ENCODE results near the gene SHANK2.

Gene SHANK2

GRCh38 chr11:71255323-71255722, 2.9 kb upstream of the SHANK2 start:
- Histone ChIP-seq H3K79me2 (ENCODE audit: insufficient read depth, low read length) (no peaks in the 10 kb centered on the region), H4K20me1 (ENCODE audit: insufficient read depth, low read length, poor library complexity, severe bottlenecking) (no peaks in the 10 kb centered on the region), H3F3A (ENCODE audit: low read depth) (no peaks in the 10 kb centered on the region), H3K27me3 (ENCODE audit: insufficient read depth, low read length, poor library complexity, severe bottlenecking) (no peaks in the 10 kb centered on the region), H3K4me2 (ENCODE audit: low read depth, low read length, poor library complexity, severe bottlenecking) (no peak overlapping the region), H3K9me3 (ENCODE audit: insufficient read depth, low read depth, low read length) (peaks cover 17% of the 10 kb centered on the region), H3K36me3 (ENCODE audit: insufficient read depth, low read length) (no peaks in the 10 kb centered on the region), H2AFZ (ENCODE audit: low read length) (no peak overlapping the region), H3K4me1 (ENCODE audit: insufficient read depth, low read length, poor library complexity, severe bottlenecking) (no peaks in the 10 kb centered on the region), H3K9me2 (replicated peaks; ENCODE audit: low read depth, low read length) (no peaks in the 10 kb centered on the region), H3K9ac (ENCODE audit: low read depth, low read length, poor library complexity, severe bottlenecking) (no peak overlapping the region), H3K4me3 (ENCODE audit: low read length, poor library complexity, severe bottlenecking) (no peak overlapping the region)
- TF ChIP-seq EZH2phosphoT487 (IDR thresholded peaks at IDR 0.05; ENCODE audit: borderline replicate concordance) (no peak), CTCF (conservative IDR thresholded peaks at IDR 0.05; ENCODE audit: low read length) (no peak)

- Histone ChIP-seq H3K9me3 (ENCODE audit: insufficient read depth, low read depth, low read length) (peaks cover 11% of the 10 kb centered on the region), H3F3A (ENCODE audit: low read depth) (no peaks in the 10 kb centered on the region), H3K9me2 (replicated peaks; ENCODE audit: low read depth, low read length) (no peaks in the 10 kb centered on the region), H4K20me1 (ENCODE audit: insufficient read depth, low read length, poor library complexity, severe bottlenecking) (no peaks in the 10 kb centered on the region), H3K9ac (ENCODE audit: low read depth, low read length, poor library complexity, severe bottlenecking) (no peak overlapping the region), H2AFZ (ENCODE audit: low read length) (no peak overlapping the region), H3K4me1 (ENCODE audit: insufficient read depth, low read length, poor library complexity, severe bottlenecking) (no peaks in the 10 kb centered on the region), H3K36me3 (ENCODE audit: insufficient read depth, low read length) (no peaks in the 10 kb centered on the region), H3K4me3 (ENCODE audit: low read length, poor library complexity, severe bottlenecking) (no peak overlapping the region), H3K79me2 (ENCODE audit: insufficient read depth, low read length) (no peaks in the 10 kb centered on the region), H3K4me2 (ENCODE audit: low read depth, low read length, poor library complexity, severe bottlenecking) (no peak overlapping the region), H3K27me3 (ENCODE audit: insufficient read depth, low read length, poor library complexity, severe bottlenecking) (no peaks in the 10 kb centered on the region)
- TF ChIP-seq CTCF (conservative IDR thresholded peaks at IDR 0.05; ENCODE audit: low read length), result no peak
- TF ChIP-seq EZH2phosphoT487 (IDR thresholded peaks at IDR 0.05; ENCODE audit: borderline replicate concordance), result no peak
Measured at GRCh38 chr11:71253794-71254193, 1.4 kb upstream of the SHANK2 start.

- Histone ChIP-seq H3K9me2 (replicated peaks; ENCODE audit: low read depth, low read length) (no peaks in the 10 kb centered on the region), H3K4me3 (ENCODE audit: low read length, poor library complexity, severe bottlenecking) (no peak overlapping the region), H3K4me2 (ENCODE audit: low read depth, low read length, poor library complexity, severe bottlenecking) (no peak overlapping the region), H3K9me3 (ENCODE audit: insufficient read depth, low read depth, low read length) (peaks cover 6% of the 10 kb centered on the region; the same call in 1 of the 2 replicates), H4K20me1 (ENCODE audit: insufficient read depth, low read length, poor library complexity, severe bottlenecking) (no peaks in the 10 kb centered on the region), H3K36me3 (ENCODE audit: insufficient read depth, low read length) (no peaks in the 10 kb centered on the region), H3K4me1 (ENCODE audit: insufficient read depth, low read length, poor library complexity, severe bottlenecking) (no peaks in the 10 kb centered on the region), H3F3A (ENCODE audit: low read depth) (no peaks in the 10 kb centered on the region), H3K27me3 (ENCODE audit: insufficient read depth, low read length, poor library complexity, severe bottlenecking) (no peaks in the 10 kb centered on the region), H3K9ac (ENCODE audit: low read depth, low read length, poor library complexity, severe bottlenecking) (no peak overlapping the region), H3K79me2 (ENCODE audit: insufficient read depth, low read length) (no peaks in the 10 kb centered on the region), H2AFZ (ENCODE audit: low read length) (no peak overlapping the region)
- TF ChIP-seq CTCF (conservative IDR thresholded peaks at IDR 0.05; ENCODE audit: low read length) (no peak), EZH2phosphoT487 (IDR thresholded peaks at IDR 0.05; ENCODE audit: borderline replicate concordance) (no peak)
Measured at GRCh38 chr11:71252770-71253730, 673 bp upstream of the SHANK2 start.
